Upper lobe of left lung (tissue), 4 donors: ENCODE data around the gene KIRREL3.

Source experiments
- EP300 ChIP-seq, 4 donors: sonication (generic); formaldehyde crosslinking; IDR thresholded peaks; one replicate each; pipeline ENCODE4 v1.5.1; 2017; ENCODE audit warnings: antibody characterized with exemption in 4 of 4, control low read depth in 2 of 4
- POLR2A ChIP-seq, 4 donors: fragments of 450-650 bp; IDR thresholded peaks; one replicate each; pipeline ENCODE4 v1.5.1; 2016 to 2017; ENCODE audit warnings: antibody characterized with exemption in 4 of 4, mild to moderate bottlenecking in 2 of 4
- TF ChIP-seq, protein P1 (sequence below), 6 experiments: fragments of 450-650 bp in 4 of 6; fragments of 200-600 bp in 2 of 6; sonication (generic) in 2 of 6; IDR thresholded peaks; one replicate each; pipeline ENCODE4 v1.5.1; 2016 to 2019; ENCODE audit warnings: antibody characterized with exemption in 6 of 6

- TF ChIP-seq, protein P1, sequence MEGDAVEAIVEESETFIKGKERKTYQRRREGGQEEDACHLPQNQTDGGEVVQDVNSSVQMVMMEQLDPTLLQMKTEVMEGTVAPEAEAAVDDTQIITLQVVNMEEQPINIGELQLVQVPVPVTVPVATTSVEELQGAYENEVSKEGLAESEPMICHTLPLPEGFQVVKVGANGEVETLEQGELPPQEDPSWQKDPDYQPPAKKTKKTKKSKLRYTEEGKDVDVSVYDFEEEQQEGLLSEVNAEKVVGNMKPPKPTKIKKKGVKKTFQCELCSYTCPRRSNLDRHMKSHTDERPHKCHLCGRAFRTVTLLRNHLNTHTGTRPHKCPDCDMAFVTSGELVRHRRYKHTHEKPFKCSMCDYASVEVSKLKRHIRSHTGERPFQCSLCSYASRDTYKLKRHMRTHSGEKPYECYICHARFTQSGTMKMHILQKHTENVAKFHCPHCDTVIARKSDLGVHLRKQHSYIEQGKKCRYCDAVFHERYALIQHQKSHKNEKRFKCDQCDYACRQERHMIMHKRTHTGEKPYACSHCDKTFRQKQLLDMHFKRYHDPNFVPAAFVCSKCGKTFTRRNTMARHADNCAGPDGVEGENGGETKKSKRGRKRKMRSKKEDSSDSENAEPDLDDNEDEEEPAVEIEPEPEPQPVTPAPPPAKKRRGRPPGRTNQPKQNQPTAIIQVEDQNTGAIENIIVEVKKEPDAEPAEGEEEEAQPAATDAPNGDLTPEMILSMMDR (IDR thresholded peaks at IDR 0.05): no peak
- TF ChIP-seq POLR2A (IDR thresholded peaks at IDR 0.05) (no peak), EP300 (IDR thresholded peaks at IDR 0.05) (no peak)
Measured at GRCh38 chr11:126732981-126733380, 267.6 kb downstream of the KIRREL3 start.
